Activated CD4-positive, CD25-positive, alpha-beta regulatory T cell treated with anti-CD3 and anti-CD28 coated beads, Interleukin-2, amount 50 U/mL, for 16 hours (primary cell): ENCODE measurements around the gene GCSAML.
"Not testable (repeated sequence)": the region's sequence is repeated elsewhere in the genome, so short reads cannot be mapped to it uniquely, and the experiment has no call there.

Experiments used
- DNase-seq: peaks from one replicate; pipeline ENCODE4 v3.0.0-alpha.2; 2020; ENCODE audit warnings: low read depth, low spot score

GCSAML gene

GRCh38 chr1:247548769-247549182 is at the start of gene GCSAML:
GCSAML (plus strand) TSS chr1:247549134; CDS start chr1:247549192, 58 bp downstream.
- DNase-seq, result no peak

DNA sequence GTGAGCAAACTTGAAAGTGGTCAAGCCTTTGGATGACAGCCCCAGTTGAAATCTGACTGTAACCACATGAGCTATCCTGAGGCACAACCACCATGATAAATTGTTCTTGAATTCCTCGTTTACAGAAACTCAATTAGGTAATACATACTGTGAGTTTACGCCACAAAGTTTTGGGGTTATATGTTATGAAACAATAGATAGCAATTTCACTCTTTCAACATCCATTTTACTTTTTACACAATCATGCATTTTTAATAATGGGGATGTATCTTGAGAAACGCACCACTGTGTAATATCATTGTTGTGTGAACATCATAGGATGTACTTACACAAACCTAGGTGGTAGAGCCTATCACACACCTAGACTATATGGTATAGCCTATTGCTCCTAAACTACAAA is 48.1 kb upstream of the GCSAML start:
- no peak for DNase-seq

- DNase-seq, result no peak
These were observed 42.1 kb upstream of the GCSAML start for GRCh38 chr1:247506831-247507230.

GRCh38 chr1:247517795-247518612 is 30.9 kb upstream of the GCSAML start:
- DNase-seq, result no peak

GRCh38 chr1:247518613-247518891 is 30.4 kb upstream of the GCSAML start:
- no peak for DNase-seq

DNA sequence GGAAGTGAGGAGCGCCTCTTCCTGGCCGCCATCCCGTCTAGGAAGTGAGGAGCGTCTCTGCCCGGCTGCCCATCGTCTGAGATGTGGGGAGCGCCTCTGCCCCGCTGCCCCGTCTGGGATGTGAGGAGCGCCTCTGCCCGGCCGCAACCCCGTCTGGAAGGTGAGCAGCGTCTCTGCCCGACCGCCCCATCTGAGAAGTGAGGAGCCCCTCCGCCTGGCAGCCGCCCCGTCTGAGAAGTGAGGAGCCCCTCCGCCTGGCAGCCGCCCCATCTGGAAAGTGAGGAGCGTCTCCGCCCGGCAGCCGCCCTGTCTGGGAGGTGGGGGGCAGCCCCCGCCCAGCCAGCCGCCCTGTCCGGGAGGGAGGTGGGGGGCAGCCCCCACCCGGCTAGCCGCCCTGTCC is 27.0 kb upstream of the GCSAML start:
- not testable (repeated sequence) for DNase-seq

- no peak for DNase-seq
These were observed 20.0 kb upstream of the GCSAML start for GRCh38 chr1:247528812-247529474.

GRCh38 chr1:247529771-247530355 is 19.1 kb upstream of the GCSAML start:
- no peak for DNase-seq

GRCh38 chr1:247530785-247531184 is 18.1 kb upstream of the GCSAML start:
- no peak for DNase-seq

DNA sequence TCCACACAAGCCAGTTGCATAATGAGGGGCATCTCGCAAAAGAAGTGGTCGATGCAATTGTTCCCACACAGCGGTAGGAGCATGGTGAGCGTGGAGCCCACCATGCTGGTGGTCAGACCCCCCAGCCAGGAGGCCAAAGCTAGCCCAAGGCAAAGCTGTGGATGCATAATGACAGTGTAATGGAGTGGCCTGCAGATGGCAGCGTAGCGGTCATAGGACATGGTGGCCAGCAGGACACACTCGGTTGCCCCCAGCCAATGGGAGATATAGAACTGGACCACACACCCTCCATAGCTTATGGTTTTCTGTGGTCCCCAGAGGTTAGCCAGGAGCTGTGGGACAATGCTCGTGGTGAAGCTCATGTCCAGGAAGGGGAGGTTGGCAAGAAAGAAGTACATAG is 17.0 kb upstream of the GCSAML start:
- DNase-seq, result no peak

- DNase-seq, result no peak
These were observed 13.5 kb upstream of the GCSAML start for GRCh38 chr1:247535402-247535801.

DNA sequence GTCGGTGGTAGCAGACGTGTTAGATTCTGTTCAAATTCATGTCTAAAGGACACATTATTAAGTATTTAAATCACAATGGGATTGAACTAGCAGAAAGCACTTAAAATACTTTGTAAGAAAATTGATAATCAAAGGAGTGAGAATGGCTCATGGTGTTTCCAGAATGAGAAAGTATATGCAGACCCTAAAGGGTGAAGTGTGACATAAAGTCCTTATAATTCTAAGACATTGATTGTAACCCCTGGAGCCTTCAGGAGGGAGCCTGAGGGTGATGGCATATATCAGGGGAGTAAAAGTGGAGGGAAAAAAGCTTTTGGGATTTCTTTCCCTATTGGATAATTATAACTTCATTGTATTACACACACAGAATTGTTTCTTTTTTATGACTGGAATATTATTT is 12.6 kb upstream of the GCSAML start, which contains the start of gene OR2C3:
Gene OR2C3 (minus strand): TSS at position 101 of the 400 bp plus-strand sequence. CDS start 3,929 bp downstream, outside the sequence.
- no peak for DNase-seq

- DNase-seq, result no peak
These were observed 10.4 kb upstream of the GCSAML start for GRCh38 chr1:247538561-247538960.

DNA sequence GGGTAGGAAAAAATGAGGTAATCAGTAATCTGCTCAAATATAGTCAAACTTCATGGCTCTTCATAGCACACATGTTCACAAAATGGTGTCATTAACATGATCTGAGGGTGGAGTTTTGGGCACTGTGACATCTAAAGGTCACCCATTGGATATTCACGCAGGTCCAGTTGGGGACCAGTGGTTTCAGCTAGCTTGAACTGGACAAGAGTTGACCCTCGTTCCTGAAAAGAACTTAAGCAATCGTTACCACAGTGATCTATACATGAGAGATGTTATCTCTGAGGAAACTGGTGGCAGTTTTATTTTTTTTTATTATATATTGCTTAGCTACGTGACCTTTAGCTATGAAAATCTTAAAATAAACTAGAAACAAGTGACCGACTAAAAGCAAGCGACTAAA is 9.7 kb upstream of the GCSAML start:
- no peak for DNase-seq

- DNase-seq, result no peak
These were observed 8.4 kb upstream of the GCSAML start for GRCh38 chr1:247540581-247540980.

DNA sequence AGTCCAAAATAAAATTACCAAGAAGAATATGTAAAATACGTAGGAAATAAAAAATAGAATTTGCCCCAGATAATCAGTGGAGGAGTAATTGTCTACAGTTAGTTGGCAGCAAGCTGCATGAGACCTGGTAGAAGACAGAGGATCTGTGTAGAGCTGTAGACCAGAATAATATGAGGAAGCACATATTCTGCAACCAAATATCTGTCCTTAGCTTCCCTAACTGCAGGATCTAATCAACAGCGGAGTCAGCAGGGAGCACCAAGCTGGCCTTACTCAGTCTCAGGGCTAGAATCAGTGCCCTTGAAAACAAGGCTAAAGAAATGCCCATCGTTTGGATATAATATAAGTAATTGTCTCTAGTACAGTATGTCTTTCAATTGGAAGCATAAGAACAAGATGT is 6.1 kb upstream of the GCSAML start:
- no peak for DNase-seq

DNA sequence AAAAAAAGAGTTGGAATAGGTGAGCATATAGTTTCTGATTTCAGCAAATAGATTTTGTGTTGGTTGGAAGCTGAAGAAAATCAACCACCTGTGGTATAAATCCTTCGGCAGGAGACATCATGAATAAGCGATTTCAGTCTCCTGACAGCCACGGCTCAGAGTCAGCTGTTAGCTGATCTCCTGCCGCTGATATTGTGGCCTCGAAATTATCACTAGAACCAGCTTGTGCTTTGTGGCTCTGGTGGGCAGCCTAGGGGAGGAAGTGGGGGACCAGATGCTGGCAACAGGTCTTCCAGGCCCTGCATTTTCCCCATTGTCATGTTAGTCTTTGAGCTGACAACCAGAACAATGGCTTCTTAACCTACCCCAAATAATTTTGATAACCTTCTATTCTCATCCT is 842 bp upstream of the GCSAML start:
- DNase-seq, result no peak

- no peak for DNase-seq
These were observed 2.8 kb downstream of the GCSAML start for GRCh38 chr1:247551721-247552120.

DNA sequence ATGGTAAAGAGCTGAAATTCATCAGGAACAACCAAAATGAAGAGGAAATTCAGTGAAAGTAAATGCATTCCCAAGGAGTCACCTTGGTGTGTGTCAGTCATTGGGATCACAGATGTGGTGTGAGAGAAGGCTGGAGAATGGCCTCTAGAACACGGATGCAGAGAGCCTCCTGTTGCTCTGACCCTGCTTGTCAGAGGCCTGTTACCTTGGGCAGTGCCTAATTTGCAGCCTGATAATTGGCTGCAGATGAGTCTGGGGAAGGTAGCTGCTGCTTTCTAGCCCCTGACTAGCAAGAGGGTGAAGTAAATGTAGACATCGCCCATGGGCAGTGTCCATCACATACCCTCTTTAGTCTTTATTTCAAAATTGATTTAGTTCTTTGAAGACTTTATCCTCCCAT is 3.3 kb downstream of the GCSAML start:
- no peak for DNase-seq

- no peak for DNase-seq
These were observed 9.2 kb downstream of the GCSAML start for GRCh38 chr1:247557926-247558674.

DNA sequence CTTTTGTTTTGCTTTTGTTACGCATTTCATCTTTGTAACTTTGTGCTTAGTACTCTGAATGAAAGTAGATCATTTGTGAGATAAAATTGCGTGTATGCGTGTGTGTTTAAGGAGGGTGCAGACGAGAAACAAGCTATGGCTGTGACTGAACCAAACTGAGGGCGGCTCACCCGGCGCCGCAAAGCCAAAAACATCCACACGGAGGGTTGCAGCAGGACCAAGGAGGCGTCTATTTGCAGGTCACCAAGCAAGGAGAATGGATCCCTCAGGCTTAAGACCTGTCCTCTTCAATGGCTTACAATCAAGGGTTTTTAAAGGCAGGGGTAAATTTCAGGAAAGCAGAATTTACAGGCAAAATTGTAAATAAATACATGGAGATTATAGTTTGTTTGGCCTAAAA is 12.8 kb downstream of the GCSAML start:
- no peak for DNase-seq

- no peak for DNase-seq
These were observed 13.3 kb downstream of the GCSAML start for GRCh38 chr1:247562198-247562597.
